HG02852 (cell line): ENCODE data around the gene DUSP1.

Experiments
- ATAC-seq: cut with Tn5 transposase; IDR thresholded peaks from one replicate; pipeline ENCODE4 v1.9.1; 2021; ENCODE audit warnings: mild to moderate bottlenecking, moderate library complexity; ENCODE audit not compliant: unreplicated experiment

DUSP1 gene

DNA sequence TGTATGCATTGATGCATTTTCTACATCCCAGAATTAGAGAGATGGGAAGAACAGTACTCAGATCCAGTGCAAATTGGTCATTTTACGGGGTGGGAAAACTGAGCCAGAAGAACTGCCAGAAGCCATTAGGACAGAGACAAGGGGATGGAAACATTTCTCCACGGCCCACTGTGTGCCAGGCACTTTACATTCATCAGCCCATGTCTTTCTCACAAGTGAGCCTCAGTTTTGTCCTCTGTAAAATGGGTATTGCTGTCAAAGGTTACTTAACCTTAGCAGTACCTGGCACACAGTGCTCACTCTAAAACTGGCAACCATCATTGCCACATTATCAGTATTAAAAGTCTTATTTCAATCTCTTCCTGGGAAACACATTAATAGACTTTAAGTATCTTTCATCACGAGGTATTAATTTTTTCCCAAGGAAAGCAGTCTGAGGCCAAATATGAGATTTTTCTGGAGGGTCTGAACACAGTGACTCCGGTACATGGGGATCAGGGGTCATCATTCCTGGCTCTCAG, 5.2 kb downstream of the DUSP1 start:
- no peak for ATAC-seq

DNA sequence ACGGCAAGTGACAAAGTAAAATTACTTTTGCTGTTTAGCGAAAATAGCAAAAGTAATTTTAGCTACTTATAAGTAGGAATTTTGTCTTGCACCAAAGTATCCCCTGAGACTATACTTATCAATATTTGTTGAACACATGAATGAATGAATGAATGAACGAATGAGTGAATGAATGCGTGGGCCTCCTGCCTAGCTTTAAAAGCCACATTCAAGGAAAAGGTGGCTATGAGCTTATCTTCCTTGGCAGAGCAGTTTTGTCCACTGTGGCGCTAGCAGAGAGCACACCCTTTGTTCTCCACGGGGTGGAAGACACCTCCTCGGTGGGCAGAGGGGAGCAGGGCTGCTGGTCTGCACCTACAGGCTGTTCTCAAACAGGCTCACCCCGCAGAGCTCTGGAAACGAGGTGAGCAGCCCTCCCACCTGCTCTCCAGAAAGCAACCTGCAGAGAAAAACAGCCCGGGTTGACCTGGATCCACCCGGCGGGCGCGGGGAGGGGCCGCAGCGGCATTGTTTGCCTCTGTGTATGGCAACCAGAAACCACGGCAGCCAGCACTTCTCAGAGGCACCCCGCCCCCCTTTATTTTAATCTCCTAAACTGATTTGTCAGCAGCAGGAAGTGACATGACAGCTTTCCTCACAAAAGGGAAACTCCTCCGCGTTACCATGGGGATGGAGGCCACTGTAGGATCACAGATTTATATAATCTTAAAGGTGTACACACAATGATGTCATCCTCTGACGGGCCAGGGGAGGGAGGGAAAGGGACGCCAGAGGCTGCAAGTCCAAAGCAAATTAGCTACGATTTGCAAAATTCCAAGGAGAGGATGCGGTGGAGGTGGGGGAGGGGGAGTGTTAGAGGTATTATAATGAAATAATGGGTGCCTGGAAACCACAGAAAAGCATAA, 5.9 kb downstream of the DUSP1 start:
- peak; percentile 88 for ATAC-seq

DNA sequence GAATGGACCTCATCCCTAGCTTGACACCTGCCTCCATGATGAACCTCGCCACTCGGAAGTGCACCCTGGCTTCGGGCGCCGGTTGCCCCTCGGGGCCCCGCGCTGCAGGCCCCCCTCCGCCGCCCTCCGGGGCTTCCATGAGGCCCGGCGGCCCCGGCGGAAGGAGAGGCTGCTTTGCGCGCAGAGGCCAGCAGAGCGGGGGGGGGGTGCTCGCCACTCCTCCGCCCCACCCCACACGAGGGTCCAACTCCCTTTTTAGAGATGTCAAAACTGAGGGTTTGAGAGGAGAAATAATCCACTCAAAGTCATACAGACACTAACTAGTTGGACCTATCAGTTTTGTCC, 7.9 kb downstream of the DUSP1 start:
- ATAC-seq = no peak

DNA sequence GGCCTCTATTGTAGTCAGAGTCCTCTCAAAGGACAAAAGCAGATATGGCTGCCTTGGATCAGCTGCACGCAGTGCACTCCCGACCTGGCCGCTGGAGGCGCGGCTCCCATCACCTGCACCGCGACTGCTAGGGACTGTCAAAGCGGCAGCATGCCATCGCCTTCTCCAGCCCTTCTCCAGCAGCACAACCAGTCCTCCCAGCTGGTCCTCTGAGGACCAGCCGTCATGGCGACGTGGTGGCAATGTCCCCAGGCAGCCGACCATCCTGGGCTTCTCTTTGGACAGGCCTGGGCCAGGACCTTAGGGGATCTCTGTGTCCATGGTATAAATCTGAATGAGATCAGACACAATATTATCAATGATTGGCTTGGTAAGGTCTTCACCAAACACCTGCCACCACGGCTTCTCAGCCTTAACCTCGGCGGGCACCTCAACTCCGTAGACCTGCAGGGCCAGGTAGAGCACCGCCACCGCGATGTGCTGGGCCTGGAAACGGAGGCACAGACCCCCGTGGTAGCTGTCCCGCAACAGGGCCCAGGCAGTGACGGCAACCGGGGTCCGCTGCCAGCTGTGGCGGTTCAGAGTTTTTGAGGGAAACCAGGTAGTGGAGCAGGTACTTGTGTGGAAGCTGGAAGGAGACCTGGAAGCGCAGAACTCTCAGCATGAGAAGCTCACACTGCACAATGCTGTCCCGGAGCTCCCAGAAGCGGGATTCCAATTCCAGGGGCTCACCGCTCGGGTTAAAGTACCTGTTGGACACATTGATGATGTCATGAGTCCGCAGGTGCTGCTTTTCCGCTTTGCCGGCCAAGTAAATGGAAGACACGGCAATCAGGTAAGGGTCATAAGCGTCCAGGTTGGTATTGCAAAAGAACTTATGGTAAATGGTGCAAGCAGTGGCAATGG, 8.5 kb downstream of the DUSP1 start:
- no peak for ATAC-seq

DNA sequence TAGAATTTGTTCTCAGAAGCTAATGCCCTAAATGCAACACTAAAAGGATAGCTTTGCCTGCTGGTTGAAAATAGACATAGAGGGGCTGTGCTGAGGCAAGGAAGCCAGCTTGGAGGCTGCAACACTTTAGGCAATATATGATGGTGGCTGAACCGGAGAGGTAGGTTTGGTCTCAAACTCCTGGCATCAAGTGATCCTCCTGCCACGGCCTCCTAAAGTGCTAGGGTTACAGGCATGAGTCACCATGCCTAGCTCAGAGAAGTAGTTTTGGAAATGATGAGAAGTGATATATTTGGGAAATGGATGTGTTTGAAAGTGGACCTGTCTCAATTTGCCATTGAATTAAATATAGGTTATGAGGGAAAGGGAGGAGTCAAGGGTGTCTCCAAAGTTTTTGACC, 10.0 kb downstream of the DUSP1 start:
- no peak for ATAC-seq

DNA sequence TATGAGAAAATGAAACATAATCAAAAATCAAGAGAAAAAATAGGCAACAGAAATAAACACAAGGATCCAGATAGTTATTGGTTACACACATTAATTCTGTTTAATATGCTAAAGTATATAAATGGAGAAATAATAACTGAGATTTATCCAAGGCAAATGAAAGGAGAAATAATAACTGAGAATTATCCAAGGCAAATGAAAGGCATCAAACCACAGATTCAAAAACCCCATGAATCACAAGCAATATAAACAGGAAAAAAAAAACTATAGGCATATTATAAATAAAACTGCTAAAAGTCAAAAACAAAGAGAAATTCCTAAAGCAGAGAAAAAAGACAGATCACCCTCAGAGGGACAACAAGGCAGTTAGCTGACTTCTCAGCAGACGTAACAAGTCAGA, 10.9 kb downstream of the DUSP1 start:
- ATAC-seq = no peak

DNA sequence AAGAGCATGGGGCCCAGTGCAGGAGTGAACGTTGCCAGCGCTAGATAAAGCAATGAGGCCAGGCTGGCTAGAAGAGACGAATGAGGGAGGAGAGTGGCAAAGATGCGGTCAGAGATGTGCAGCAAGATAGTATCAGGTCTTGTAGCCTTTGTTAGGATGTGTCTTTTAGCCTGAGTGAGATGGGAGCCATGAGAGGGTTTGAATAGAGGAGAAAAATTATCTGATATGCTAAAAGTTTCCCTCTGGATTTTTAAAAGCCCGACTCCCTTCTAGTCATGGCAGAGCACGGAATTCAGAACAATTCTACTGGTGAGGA, 12.2 kb downstream of the DUSP1 start:
- ATAC-seq = no peak

DNA sequence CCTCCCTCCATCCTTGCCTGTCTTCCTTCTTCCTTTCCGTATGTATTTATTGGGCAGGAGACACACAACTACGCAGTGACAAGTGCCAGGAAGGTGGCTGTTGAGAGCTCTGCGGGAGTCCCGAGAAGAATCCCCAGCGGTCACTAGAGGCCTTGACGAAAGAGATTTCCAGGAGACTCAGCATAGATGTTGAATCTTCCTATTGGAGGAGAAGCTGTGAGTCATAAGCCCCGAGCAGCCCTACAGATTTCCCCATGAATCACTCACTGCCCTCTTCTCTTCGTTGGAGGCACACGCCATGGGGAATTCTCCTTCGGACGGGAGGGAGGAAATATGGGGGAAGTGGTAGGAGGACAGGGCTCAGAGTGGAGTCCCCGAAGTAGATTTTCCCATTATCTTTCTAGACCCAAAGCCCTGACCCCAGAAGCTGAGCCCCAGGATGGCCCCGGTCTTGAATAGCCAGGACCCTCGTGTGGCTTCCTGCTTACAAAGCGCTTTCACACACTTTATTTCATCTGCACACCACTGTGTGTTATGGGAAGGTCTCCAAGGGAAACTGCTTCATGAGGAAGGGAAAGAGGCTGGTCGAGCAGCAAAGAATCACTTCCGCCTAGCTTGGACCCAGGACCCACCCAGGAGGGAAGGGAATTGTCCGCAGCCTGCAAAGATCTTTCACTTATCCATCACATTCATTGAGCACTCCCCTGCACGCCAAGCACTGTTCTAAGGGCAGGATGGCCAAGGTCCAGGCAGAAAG, 12.7 kb downstream of the DUSP1 start:
- no peak for ATAC-seq

DNA sequence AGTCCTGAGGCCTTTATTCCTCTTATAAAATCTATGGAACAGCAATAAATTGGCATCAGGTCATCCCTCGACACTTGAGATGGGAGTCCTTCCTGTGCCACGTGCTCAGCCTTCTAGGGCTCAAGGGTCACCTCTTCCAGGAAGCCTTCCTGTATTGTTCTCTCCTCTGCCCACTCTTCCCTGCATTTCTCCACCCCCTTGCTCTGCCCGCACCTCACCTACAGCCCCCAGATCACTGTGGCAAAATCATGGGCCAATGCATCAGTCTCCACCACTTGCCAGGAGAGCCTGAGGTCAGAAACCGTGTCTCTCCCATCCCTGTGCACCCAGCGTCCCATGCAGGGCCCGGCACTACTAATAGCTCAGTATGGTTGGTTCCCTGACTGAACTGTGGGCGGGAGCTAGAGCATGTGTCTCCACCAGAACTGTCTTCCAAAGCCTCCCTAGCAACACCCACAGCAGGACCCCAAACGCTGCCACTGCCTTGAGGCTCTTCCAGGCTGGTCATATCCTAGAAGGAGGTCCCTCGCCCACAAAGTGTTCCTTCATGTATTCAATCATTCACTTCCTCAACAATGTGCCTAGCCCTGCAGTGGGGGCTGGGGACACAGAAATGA, 13.5 kb downstream of the DUSP1 start:
- ATAC-seq = no peak

DNA sequence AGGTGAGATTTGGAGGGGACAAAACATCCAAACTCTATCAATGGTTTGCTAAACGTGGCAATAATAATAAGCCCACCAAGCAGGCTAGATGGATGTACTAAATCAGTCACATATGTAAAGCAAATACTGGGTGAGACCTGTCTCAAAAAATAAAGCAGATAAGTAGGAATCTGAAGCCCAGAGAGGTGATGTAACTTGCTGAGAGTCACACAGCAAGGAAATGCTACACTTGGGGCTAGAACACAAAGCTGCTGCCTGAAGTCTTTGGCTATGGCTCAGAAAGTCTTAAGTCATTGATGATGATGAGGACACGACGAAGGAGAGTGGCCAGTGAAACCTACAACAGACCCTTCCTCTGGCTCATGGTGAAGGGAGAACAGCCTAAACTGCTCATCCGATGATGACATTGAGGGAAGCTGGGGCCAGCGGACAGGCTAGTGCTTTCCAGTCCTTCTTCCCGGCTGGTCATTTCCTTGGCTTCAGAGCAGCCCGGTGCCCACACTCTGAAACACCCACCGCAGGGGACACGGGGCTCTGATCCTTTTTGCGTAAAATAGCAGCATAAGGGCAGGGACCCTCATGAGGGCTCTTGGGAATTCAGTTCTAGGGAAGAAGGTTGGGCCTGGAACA, 14.1 kb downstream of the DUSP1 start:
- no peak for ATAC-seq

DNA sequence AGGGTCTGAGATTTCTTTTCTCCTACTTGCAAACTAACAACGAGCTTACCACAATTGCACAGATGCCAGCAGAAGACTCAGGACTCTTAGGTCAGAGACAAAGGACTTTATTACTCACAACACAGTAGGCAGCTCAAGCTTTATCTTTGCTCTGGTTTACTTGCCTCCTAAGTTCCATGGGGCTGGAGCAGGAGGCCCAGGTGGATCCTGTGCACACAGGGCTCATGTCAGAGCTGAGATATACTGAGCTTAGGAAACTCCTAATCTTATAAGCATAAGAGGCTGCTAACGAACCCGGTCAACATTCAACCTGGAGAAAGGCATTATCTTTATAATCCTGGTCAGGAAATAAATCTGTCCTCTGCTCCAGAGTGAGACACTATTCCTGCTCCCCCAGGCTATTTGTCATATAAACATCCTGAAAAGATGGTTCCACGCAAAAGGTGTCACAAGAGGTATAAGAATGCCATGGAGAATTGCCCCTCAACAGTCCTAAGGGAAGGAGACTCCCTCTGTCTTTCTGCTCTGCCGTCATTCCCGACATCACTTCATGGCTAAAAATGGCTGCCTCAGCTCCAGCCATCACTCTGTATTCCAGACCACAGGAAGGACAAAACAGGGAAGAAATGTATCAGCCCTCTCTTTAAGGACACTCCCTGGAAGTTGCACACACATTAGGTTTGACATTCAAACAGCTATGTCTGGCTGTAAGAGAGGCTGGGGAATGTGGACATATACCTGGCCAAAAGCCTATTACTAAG, 16.2 kb downstream of the DUSP1 start:
- no peak for ATAC-seq

DNA sequence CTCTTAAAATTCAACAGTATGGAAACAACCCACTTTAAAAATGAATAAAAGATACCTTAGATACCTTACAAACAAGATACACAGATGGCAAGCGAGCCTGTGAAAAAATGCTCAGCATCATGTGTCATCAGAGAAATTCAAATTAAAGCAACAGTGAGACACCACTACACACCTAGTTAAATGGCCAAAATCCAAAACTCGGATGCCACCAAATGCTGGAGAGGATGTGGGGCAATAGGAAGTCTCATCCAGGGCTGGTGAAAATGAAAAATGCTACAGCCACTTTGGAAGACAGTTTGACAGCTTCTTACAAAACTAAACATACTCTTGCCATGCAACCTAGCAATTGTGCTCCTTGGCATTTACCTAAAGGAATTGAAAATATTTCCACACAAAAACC, 17.9 kb downstream of the DUSP1 start:
- no peak for ATAC-seq

DNA sequence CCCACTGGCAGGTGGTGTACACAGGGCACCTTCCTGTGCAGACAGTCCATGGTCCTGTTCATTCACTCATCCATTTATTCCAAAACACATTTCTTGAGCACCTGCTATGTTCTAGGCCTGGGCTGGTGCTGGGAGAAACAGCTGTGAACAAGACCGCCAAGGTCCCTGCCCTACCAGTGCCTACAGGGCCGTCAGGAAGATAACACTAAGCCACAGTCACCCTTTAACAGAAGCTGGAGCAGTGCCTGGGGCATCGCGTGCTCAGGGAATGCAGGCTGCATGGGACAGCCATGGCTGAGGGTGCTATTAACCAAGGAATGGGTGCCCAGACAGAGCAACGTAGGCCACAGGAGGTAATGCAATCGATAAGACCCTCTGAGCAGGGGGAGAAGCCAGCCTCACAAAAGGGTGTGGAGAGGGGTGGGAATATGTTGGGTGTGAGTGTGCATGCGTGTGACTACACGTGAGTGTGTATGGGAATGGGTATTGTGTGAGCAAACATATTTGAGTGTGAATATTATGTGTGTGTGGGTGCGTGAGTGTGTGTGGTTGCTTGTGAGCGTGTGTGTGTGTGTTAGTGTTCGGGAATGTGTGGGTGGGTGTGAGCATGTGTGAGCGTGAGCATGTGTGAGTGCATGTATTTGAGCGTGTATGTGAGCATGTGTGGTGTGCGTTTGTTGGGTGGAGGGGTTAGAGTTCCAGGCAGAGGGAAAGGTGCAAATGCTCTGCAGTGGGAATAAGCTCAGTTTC, 19.1 kb downstream of the DUSP1 start:
- no peak for ATAC-seq

DNA sequence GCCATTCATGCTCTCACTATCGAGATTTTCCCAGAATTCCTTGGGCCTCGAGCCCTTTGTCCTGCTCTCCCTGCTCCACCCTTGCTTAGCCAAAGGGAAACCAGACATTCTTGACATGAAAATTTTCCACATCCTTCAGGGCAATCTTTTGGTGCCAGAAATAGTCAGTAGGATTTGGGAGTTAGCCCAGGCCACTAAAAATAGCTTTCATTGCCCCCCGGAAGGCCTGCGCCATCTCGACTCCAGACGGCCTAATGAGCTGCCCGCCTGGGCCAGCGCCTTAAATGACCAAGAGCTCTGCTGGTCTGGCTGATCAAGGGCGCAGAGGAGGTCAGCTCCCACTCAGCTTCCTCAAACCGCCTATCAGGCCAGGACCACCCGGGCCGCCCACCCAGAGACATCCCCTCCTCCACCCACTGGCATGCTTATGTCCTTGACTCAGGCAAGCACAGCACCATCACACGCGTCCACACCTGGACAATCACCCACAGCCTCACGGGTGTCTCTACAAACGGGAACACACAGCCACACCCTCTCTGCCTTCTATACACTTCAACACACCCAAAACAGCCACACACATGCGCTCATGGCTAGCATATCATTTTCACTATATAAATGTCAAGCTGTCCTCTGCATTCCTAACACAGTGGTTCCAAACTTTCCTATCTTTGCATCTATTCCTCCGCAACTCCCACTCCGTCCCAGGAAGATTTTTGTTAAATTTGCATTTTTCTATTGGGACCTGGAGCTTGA, 20.9 kb downstream of the DUSP1 start:
- ATAC-seq = no peak

DNA sequence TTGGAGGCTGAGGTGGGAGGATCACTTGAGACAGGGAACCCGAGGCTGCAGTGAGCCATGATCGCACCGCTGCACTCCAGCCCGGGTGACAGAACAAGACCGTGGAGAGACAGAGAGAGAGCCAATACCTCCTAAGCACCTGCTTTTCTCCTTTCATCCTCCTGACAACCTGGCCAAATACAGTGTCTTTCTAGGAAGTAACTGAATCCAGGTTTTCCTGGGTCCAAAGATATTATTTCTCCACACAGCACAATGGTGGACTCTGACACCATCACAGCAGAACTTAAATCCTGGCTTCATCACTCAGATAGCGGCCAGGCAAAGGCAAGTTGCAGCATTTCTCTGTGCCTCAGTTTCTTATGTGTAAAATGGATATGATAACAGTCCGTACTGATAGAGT, 21.9 kb downstream of the DUSP1 start:
- no peak for ATAC-seq

DNA sequence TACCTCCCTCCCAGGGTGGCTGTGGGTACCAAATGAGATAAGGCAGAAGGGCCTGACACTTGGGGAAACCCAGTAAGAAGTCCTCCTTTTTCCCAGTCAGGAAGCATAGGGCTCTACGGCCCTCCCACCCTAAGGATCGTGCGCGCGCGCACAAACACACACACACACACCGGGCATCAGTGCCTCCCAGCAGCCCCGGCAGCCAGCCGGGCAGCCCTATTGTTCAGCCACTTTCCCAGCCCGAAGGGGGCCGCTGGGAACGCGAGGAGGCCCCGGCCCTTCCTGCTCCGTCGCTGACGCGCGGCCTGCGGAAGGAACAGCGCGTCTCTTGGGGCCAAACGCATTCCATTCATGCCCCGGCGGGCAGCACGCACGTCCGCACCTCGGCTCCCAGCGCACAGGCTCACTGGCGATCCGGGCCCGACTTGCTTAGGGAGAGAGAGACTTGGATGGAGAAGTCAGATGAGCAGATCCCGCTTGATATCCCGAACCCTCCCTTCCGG, 22.6 kb downstream of the DUSP1 start:
- no peak for ATAC-seq

DNA sequence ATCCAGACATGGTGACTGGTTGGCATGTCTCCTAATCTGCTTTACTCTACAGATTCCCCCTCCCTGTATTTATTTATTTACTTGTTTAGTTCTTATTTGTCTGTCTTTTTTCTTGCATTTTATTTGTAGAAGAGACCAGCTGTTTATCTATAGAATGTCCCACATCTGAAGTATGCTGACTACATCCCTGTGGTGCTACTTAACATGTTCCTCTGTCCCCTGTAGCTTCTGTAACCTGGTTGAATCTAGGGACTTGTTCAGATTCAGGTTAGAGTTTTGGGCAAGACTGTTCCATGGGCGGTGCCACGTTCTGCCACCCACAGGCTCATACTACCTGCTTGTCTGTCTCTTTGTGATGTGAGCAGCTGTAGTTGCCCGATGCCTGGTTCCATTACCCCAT, 23.5 kb downstream of the DUSP1 start:
- ATAC-seq = no peak

DNA sequence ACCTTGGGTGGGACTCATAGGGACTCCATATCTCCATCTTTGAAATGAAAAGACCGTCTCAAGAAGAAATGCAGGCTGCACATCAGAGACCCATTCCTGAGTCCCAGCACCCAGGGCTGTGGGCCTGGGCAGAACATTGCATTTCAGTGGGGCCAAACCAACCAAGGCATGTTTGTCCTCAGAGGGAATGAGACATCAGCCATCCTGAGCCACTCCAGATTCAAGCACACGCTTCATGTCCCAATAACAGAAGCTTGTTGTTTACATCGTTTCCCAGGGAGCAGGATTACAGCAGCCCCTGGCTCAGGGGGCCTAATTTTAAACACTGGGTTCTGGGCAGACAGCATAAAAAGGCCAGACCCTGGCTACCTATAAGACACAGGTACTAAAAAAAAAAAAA, 24.3 kb downstream of the DUSP1 start:
- ATAC-seq = no peak
